A549 treated with dexamethasone at 1 μM for 4 hours (cell line): ENCODE data around the gene THAP6. TPM values are rescaled to one million over a fixed set of nuclear protein-coding genes. Genes with fewer than 3 reads are reported as not detected.

Experiments used
- total RNA-seq: library from RNA; stranded (reverse); fragments of 200-300 nt; extraction: Qiagen RNA extraction; gene quantifications from 5 replicates; pipeline ENCODE4 v1.2.3, GENCODE V29; 2022

The THAP6 gene, protein sequence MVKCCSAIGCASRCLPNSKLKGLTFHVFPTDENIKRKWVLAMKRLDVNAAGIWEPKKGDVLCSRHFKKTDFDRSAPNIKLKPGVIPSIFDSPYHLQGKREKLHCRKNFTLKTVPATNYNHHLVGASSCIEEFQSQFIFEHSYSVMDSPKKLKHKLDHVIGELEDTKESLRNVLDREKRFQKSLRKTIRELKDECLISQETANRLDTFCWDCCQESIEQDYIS
- 4.8 to 5.9 TPM (median 5.1 TPM) in 5 replicates for total RNA-seq

DNA sequence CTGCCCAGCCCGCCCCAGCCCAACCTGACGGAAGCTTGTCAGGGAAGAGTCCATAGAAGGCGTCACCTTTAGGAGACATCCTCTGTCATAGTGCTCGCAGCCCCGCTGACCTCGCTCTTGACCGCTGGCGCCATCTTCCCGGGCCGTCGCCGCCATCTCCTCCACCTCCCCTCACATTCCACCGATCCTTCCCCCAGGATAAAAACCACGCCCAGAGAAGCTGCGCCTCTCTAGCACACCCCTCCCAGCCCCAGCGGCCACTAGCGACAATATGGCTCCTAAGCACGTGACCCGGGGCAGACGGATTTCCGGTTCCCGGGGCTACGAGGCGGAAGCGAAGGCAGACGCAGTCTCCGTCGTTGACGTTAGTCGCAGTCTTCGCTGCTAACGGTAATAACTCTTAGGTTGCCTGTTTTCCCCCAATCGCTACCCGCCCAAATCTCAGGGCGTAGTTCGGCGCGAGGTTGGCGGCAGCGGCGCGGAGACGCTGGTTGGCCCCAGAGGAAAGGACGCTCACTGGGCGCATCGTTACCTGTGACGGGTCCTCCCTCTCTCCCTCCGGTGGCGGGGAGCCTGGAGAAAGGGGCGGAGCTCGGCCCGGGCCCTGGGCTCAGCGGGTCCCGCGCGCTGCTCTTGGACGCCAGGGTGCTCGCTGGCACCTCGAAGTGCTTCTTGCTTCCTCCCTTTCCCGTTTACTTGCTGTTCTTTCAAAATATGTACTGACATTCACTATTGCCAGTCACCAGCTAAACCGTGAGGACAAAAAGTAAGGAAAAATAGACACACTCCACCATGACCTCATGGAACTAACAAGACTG, at the start of gene THAP6, which contains the start of gene RCHY1:
Gene THAP6, plus strand, starts transcription at position 343 of the 818 bp plus-strand sequence. CDS start 980 bp downstream, outside the sequence.
Gene RCHY1, minus strand, starts transcription at position 273 of the 818 bp plus-strand sequence. Its CDS starts 117 bp downstream, at position 156.

DNA sequence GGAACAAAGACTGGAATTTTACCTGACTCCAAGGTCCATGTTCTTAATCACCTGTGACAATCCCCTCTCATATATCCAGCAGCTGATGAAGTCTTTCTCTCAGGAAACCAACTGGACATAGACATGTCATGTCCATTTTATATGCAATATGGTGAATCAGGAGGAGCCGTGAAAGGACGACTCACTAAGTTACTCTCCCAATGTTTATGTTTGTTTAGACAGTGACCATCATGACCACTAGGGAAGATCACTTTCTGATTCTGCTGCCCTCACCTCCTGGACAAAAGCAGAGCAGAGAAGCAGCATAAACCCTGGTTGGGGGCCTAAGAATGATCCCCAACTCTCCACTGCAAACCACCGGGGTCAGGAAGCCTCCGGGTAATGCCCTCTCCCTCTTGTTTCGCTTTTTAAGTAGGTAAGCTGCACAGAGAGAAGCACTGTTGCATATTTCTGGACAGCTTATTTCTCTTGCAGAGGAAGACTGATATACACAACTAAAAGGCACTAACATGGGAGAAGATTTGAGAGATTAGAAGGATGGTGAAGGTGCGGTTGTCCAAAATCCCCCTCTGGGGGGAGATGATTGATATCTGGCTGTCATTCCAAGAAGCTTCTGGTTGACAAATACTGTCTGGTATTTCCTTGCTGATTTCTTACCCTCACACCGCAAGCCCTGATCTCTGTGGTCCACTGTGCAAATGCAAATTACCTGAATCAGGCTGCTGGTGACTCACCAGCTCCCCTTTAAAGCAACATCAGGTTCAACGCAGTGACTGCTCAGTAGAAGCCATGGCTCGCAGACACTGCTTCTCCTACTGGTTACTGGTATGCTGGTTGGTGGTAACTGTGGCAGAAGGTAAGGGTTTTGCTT, 41.3 kb downstream of the THAP6 start, which contains the start of gene ODAPH:
Gene ODAPH, plus strand, starts transcription at position 773 of the 871 bp plus-strand sequence. Its CDS starts 17 bp downstream, at position 790.

Other genes with a start within 250 kb of the THAP6 start
- gene RCHY1, start 70 bp upstream of the THAP6 start, total RNA-seq: 12.9 to 19.8 TPM (median 13.7 TPM) in 5 replicates
- gene ODAPH, start 41.6 kb downstream of the THAP6 start, total RNA-seq: 0.14 TPM in 1 of 5 replicates, not detected in the others
- 0.56 to 1.3 TPM (median 0.78 TPM) in 5 replicates for gene CDKL2, start 116.1 kb downstream of the THAP6 start, total RNA-seq
- gene G3BP2, start 158.9 kb downstream of the THAP6 start, total RNA-seq: 76.1 to 100 TPM (median 90.0 TPM) in 5 replicates
- 21.8 to 27.7 TPM (median 26.1 TPM) in 5 replicates for gene USO1, start 210.1 kb downstream of the THAP6 start, total RNA-seq